Inflammatory macrophage treated with lipopolysaccharide for 1 hour (primary cell): Measurements from ENCODE around the gene EP400.

Source experiments
- DNase-seq, 2 donors: peaks; one replicate each; pipeline ENCODE4 v3.0.0-alpha.2; 2020 to 2022

EP400 gene

DNA sequence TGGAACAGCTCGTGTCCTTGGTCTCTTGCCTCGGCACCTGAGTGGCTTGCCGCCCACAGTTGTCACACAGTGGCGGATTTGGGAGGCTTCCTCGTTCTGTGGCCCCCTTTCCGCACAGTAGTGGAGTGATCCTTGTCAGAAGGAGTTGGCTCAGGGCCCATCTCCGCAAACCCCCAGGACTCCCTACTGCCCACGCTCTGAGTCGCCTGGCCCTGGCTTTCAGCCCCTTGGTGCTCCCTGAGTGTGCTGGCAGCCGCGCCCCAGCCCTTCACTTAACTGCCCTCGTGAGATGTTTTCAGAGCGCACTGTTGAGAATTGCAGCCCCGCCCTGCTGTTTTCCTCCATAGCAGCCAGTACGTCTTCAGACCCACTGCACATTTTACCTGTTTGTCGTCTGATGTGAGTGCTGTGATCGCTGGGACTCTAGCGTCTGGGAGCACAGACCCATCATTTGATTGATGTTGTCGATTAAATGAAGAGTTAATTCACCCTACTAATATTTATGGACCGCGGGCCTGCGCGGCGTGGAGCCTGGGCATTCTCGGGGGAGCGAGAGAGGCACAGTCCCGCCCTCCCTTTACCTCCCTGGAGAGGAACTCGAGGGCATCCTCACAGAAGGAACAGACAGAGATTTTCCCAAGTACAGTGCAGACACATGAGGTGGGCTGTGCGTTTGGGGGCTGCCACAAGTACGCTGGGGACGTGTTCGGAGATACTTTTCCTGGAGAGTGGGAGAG lies 102.6 kb downstream of the EP400 start:
- DNase-seq, result no peak

DNA sequence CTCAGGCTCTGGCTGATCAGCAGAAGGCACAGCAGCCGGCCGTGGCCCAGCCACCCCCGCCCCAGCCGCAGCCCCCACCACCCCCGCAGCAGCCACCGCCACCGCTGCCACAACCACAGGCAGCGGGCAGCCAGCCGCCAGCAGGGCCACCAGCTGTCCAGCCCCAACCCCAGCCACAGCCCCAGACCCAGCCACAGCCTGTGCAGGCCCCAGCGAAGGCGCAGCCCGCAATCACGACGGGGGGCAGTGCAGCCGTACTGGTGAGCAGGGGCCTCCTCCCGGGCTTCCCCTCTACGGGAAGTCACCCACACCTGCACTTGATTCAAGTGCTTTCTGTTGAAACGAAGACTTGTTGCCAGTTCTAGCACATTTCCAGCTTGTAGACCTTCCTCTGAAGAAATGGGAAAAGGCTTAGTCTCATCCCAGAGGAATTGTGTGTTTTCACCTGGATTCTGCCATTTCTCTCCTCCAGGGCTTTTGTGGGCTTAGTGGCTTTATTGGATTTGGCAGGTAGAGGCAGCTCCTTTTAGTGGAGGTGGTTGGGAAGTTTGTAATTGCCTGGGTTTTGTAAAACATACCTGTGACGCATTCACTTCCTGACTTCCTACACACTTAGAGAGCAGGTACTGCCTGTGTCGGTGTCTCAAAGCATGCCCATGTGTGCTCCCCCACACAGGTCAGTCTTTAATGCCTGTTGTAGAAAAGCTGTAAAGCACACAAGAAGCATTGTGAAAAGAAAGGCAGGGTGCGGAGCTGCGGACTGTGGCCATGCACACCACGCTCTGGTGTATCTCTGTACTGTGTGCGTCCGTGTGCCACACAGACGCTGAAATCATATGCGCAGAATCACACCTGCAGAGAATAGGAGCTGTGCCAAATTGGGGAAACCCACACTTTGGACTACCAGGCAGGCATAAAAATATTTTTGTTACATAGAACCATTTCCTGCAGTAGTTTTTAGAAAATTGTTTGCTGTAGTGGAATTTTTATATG lies 103.9 kb downstream of the EP400 start:
- no peak for DNase-seq

DNA sequence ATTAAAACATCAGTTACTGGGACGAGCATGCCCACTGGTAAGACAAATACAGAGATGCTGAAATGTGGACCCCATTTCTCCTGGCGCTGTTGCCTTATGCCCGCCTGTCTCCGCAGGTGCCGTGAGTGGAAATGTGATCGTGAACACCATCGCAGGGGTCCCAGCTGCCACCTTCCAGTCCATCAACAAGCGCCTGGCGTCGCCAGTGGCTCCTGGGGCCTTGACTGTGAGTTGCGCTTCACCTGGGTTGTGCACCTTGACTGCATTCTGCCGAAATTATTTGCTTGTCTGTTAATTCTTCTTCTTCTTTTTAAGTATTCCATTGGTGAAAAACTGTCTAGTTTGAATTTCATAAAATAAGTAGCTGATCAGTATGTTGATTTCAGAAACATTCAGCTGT lies 105.2 kb downstream of the EP400 start:
- no peak for DNase-seq

DNA sequence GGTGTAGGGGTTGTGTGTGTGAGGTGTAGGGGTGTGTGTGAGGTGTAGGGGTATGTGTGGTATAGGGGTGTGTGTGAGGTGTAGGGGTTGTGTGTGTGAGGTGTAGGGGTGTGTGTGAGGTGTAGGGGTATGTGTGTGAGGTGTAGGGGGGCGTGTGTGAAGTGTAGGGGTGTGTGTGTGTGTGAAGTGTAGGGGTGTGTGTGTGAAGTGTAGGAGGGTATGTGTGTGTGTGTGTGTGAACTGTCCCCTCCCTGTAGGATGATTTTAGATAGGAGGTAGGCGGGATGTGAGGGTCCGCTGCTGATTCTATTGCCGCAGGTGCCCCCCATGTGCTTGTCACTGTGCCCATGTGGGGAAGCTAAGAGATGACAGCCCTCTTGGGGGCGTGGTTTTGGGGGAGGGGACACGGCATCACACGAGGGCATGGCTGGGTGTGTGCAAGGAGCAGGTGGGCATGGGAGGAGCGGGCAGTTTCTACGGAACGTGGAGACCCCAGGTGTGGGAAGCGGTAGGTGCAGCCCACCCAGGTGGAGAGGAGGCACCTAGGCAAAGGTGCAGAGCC lies 105.9 kb downstream of the EP400 start:
- no peak for DNase-seq

DNA sequence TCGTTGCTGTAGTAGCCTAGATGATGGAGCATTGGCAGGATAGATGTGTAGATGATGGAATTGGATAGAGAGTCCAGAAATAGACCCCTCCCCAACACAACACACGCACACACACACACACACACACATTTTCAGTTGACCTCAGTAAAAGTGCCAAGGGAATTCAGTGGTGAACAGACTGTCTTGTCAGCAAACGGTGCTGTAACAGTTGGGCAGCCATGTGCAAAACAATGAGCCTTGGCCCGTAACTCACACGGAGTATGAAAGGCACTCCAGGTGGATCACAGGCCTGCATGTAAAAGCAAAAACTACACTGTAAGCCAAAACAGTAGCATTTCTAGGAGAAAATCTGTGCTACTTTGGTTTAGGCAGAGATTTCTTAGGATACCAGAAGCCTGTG lies 106.6 kb downstream of the EP400 start:
- no peak for DNase-seq

DNA sequence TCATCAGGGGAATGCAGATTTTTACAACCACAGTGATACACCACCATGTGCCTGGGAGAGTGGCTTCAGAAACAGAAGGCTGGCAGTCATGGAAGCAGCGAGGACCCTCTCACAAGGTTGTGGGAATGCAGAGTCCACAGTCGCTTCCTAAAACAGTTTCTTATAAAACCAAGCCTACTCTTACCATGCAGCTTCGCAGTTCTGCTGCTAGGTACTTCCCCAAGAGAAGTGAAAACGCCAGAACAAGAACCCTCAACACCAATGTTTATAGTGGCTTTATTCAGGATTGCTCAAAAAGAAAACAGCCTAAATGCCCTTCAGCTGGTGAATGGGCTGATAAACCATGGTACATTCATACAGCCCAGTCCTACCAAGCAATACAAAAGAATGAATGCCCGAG lies 107.2 kb downstream of the EP400 start:
- no peak for DNase-seq

DNA sequence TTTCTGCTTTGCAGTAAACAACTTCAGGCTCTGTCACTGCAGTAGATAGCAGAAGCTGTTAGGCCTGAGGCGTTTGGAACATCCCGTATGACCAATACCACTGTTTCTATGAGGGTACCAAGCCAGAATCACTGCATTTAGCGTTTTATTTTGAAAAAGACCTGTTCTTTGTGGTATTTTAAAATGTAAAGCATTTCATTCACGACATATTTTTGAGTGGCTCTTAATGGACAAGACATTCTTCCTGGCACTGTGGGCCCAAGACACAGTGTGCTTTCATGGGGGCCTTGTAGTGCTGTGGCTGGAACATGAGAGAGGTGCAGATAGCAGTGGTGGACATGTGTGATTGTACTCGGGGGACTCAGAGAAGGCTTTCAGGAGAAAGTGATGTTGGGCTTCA lies 107.9 kb downstream of the EP400 start:
- DNase-seq, result no peak

DNA sequence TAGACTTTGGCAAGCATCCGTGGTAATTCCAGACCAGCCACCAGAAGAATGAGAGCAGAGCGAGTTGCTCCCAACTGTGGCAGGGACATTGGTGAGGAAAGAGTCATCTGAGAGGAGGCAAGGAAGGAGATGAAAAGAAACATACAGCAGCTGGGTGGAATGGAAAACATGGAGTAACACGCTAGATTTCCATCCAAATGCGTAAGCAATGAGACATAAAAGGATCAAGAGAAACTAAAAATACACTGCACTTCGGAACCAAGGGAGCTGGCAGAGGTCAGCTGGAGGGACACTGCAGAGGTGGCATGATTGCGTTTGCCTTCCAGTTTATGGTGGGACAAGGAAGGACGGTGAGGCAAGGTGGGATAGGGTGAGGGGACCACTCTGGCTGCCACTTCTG lies 111.5 kb downstream of the EP400 start:
- no peak for DNase-seq

DNA sequence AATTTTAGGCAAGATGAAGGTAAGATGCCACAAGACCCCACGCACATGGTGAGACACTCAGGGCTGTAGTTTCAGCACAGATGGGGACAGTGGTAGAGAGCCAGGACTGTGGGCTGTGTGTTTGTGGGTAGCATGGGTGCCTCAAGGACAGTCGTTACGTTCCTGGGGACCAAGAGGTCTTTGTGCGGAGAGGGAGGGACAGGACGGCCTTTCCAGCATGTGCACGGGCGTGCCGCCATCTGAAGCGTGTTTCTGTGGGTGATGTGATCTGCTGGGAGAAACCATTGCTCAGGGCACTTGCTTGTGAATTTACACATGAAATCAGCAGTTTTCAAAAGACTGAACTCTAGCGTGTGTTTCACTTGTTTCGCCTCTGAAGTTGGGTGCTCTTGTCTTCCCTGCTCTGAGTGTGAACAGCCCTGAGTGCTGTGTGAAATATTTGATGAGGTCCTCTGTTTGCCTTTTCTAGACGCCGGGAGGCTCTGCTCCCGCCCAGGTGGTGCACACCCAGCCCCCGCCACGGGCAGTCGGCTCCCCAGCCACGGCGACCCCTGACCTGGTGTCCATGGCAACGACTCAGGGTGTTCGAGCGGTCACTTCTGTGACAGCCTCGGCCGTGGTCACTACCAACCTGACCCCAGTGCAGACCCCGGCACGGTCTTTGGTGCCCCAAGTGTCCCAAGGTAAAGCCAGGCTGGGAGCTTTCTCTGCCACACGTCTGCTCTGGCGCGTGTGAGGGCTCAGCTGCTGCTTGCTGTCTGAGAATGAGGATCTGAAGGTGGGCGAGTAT lies 112.1 kb downstream of the EP400 start:
- DNase-seq, result no peak

DNA sequence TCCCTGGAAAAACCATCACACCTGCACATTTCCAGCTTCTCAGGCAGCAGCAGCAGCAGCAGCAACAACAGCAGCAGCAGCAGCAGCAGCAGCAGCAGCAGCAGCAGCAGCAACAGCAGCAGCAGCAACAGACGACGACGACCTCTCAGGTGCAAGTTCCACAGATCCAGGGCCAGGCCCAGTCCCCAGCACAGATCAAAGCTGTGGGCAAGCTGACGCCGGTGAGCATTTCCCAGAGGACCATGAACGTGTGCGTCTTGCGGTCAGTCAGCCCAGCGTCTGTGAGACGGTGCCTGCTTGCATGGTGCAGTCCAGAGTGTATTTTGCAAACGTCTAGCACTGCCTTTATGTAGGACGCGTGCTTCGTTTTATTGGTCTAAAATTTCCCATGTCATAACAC lies 112.7 kb downstream of the EP400 start:
- DNase-seq, result no peak

DNA sequence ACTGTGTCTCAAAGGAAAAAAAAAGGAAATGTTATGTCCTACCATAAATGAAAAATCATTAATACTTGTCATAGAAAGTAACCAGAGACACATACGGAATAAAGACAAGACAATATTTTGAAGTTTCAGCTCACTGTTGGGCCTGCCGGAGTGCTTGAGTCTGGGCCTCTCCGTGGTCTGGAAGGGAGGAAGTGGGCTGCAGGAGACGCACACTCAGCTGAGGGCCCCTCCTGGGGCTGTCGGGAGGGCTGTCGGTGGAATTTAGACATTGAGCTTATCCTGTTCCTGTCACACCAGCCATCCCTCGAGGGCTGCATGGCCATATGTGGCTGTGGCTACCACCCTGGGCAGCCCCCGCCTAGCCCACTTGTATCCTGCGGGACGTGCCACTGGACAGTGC lies 113.7 kb downstream of the EP400 start:
- DNase-seq, result no peak

DNA sequence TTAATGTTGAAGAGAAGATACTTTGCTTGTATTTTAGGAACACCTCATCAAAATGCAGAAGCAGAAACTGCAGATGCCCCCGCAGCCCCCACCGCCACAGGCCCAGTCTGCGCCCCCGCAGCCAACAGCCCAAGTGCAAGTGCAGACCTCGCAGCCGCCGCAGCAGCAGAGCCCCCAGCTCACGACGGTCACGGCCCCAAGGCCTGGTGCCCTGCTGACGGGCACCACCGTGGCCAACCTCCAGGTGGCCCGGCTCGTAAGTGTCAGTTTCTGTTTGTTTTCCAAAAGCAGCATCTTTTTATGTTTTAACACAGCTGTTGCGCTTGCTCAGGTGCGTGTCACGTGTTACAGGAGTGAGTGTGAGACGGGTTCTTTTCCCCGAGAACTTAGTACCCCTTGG lies 114.9 kb downstream of the EP400 start:
- DNase-seq, result no peak

DNA sequence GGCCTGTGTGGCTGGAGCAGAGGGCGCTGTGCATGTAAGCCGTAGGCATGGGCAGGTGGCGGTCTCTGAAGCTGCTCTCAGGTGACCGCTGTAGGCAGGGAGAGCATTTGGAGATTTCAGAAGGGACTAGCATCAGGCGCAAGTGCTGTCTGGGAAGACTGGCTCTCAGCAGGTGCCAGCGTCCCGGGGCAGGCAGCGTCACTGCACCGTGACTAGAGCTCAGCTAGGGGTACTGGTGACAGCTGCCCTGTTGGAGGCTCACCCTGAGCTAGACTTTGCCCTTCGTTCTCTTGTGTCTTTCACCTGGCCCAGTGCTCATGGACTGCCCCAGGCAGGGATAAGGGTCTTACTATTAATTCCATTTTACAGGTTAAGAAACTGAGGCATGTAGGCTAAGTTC lies 115.5 kb downstream of the EP400 start:
- no peak for DNase-seq

DNA sequence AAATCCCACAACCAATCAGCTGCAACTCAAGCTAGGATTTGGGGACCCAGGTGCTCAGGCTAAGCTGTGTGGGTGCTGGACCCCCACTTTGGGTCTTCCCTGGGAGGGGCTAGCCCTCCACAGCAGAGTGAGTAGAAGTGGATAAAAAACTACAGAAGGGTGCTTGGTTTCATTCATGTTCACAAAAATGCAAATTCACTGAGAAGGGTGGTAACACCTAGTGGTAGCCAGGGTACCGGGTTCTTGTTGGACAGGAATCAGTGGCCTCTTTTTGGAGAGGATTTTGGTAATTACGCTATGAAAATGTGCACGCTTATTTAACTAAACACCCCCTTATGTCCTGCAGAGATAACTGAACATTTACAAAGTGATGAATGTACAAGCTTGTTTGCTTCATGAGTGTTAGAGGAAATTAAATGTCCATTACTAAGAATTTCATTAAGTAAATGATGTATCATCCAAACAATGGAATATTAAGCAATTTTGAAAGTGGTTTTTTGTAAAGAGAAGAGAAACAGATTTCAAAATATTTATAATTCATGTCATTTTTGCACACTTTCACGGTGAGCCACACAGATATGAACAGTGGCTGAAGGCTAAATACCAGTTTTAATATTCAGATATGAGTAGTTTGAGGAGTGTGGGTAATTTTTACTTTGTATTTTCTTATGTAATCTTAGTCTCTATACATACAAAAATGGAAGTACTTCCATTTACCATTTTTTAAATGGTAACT lies 116.0 kb downstream of the EP400 start:
- peak in 1 of 2 donors; percentile 3 for DNase-seq

DNA sequence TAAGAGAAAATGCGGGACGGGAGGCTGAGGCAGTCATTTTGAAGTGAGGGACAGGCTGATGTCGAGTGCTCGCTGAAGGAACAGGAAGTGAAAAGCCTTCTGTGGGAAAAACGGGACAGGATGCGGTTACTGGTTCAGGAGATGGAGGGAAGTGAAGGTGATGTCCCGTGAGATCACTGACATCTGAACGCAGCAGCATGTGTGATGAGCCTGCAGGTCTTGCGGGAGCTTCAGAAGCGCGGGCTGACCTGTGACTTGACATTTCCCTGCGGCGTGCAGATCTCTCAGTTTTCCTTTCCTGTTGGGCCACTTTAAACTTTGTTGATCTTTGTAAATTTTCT lies 116.6 kb downstream of the EP400 start:
- peak; percentile 5 to 13 for DNase-seq

DNA sequence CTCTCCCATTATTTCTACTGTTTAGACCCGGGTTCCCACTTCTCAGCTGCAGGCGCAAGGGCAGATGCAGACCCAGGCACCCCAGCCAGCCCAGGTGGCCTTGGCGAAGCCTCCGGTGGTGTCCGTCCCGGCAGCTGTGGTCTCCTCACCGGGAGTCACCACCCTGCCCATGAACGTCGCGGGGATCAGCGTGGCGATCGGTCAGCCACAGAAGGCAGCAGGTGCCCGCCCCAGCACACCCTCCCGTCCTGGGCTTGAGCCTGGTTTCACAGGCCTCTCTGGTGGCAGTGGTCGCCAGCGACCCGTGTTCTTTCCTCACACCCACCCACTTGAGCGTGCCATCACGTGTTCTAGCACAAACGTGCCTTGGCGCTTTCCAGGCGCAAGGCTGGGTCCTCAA lies 117.0 kb downstream of the EP400 start:
- no peak for DNase-seq

DNA sequence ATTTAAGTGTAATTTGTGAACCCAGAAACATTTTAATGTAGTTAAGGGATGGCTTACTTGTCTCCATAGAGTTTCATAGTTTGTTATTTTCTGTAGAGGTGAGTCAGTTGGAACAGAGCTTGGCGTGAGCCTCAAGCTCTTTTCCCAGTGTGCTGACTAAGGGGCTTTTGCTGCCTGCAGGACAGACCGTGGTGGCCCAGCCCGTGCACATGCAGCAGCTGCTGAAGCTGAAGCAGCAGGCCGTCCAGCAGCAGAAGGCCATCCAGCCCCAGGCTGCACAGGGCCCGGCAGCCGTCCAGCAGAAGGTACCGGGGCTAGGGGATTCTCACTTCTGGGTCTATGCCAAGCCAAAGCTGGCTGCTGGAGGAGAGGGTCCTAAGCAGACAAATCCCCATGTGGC lies 117.4 kb downstream of the EP400 start:
- no peak for DNase-seq

DNA sequence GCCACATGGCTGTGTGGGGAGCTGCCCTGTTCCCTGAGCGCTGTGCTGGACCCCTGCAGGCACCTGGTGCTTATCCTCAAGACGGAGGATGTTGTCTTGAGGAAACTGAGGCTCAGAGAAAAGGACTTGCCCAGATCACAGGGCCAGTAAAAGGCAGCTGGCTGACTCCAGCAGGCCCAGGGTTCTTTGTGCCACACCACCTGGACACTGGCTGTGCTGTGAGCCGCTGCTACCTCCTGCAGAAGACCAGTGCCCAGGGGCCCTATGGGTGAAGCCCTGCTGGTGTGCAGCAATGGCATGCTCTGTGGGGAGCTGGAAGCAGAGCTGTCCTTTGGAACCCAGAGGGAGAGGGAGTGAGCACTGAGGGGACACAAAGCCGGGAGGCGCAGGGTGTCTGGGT lies 118.5 kb downstream of the EP400 start:
- no peak for DNase-seq

DNA sequence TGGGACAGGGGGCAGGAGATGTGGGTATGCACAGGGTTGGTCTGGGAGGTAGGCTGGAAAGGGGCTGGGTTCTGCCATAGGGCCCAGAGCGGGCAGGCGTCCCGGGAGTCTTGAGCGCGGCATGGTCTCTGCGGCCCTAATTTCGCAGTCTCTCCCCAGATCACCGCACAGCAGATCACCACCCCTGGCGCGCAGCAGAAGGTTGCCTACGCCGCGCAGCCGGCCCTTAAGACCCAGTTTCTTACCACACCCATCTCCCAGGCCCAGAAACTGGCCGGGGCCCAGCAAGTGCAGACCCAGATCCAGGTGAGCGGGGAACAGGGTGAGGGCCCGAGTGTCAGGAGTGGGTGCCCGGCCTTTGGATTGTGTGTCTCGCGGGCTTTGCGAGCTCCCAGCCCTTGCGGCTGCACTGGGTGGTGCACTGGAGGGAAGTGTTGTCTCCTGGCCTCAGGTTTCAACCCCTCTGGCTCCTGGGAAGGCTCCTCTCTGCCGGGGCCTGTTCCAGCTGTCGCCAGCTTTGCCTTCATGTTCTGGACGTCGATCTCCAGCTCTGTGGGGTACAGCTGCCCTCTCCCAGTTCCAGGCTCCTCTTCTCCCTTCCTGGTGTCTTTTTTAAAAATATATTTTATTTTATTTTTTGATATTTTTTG lies 119.7 kb downstream of the EP400 start:
- no peak for DNase-seq

DNA sequence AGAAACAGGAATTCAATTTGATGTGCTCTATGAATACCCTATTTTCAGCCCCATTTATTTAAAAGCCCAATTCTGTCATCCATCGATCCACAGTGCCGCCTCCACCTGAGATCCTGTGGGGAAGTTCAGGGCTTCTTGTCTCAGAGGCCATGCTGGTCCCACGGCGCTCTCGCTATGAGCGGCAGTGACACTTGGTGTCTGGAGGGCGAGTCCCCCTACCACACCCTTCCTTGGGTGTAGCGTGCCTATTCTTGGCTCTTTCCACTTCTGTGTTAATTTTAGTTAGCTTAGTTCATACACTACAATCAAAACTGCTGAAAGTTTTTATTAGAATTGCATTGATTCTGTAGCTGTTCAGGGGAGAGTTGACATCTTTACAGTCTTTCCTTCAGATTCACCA lies 120.6 kb downstream of the EP400 start:
- no peak for DNase-seq

DNA sequence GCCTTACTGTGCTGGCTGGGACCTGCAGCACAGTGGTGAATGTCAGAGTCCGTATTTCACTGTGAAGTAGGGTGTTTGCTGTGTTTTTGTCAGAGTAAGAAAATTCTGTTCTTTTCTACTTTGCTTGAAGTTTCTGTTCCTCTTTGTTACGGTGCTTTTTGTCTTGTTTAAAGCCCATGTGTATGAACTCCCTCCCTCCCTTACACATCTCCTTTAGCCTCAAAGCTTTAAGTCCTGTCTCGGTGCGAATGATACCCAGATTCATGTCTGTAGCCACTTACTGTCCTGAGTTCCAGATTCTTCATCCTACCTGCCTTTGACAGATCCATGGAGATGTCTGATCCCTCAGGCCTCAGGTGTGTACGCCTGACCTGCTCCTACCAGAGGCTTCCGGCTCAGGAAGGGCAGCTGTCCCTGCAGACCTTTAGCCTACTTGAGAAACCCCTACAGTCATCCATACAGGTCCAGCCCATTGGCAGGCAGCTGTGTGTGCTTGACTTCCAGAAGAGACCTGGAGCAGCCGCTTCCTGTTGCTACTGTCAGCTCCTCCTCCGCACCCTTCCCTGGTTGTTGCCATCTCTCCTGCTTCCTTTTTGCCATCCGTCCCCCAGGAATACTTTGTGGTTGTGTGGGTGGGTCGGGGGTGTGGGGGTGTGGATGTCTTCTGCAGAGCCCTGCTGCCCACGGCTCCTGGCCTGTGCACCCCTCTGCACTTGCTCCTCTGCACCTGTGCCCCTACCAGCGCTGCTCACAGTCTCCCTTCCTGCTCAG lies 121.5 kb downstream of the EP400 start:
- DNase-seq, result no peak
